WTC11 (cell line): ENCODE measurements around the gene PRXL2C.
"Not testable (repeated sequence)": the region's sequence is repeated elsewhere in the genome, so short reads cannot be mapped to it uniquely, and the experiment has no call there.

Experiments used
- ETV6 ChIP-seq: sonication (generic); formaldehyde crosslinking; IDR thresholded peaks from 2 replicates; pipeline ENCODE4 v1.8.1; 2022; ENCODE audit warnings: mild to moderate bottlenecking, missing genetic modification reagents
- JUN ChIP-seq: sonication (generic); formaldehyde crosslinking; IDR thresholded peaks from 2 replicates; pipeline ENCODE4 v1.8.0; 2023; ENCODE audit warnings: mild to moderate bottlenecking, missing genetic modification reagents
- NFYB ChIP-seq: sonication (generic); formaldehyde crosslinking; conservative IDR thresholded peaks from 2 replicates; pipeline ENCODE4 v1.8.0; 2022; ENCODE audit warnings: low read depth, missing genetic modification reagents
- ZNF121 ChIP-seq: sonication (generic); formaldehyde crosslinking; IDR thresholded peaks from 2 replicates; pipeline ENCODE4 v1.8.0; 2023; ENCODE audit warnings: missing genetic modification reagents
- TF ChIP-seq, protein P1 (sequence below): fragments of 200-600 bp; IDR thresholded peaks from 2 replicates; pipeline ENCODE4 v1.8.0; 2022; ENCODE audit warnings: antibody characterized with exemption
- TF ChIP-seq, protein P2 (sequence below): sonication (generic); formaldehyde crosslinking; IDR thresholded peaks from 2 replicates; pipeline ENCODE4 v1.8.1; 2022; ENCODE audit warnings: low read depth, missing genetic modification reagents, borderline replicate concordance
- TF ChIP-seq, protein P3 (sequence below): sonication (generic); formaldehyde crosslinking; IDR thresholded peaks from 2 replicates; pipeline ENCODE4 v1.8.0; 2022; ENCODE audit warnings: mild to moderate bottlenecking, missing genetic modification reagents

DNA sequence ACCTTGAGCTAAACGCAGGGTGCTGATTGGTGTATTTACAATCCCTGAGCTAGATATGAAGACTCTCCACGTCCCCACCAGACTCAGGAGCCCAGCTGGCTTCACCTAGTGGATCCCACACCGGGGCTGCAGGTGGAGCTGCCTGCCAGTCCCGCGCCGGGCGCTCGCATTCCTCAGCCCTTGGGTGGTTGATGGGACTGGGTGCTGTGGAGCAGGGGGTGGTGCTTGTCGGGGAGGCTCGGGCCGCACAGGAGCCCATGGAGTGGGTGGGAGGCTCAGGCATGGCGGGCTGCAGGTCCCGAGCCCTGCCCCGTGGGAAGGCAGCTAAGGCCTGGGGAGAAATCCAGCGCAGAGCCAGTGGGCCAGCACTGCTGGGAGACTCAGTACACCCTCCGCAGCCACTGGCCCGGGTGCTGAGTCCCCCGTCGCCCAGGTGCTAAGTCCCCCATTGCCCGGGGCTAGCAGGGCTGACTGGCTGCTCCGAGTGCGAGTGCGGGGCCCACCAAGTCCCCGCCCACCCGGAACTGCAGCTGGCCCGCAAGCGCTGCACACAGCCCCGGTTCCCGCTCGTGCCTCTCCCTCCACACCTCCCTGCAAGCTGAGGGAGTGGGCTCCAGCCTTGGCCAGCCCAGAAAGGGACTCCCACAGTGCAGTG lies 45.7 kb upstream of the PRXL2C start:
- TF ChIP-seq, protein P1, sequence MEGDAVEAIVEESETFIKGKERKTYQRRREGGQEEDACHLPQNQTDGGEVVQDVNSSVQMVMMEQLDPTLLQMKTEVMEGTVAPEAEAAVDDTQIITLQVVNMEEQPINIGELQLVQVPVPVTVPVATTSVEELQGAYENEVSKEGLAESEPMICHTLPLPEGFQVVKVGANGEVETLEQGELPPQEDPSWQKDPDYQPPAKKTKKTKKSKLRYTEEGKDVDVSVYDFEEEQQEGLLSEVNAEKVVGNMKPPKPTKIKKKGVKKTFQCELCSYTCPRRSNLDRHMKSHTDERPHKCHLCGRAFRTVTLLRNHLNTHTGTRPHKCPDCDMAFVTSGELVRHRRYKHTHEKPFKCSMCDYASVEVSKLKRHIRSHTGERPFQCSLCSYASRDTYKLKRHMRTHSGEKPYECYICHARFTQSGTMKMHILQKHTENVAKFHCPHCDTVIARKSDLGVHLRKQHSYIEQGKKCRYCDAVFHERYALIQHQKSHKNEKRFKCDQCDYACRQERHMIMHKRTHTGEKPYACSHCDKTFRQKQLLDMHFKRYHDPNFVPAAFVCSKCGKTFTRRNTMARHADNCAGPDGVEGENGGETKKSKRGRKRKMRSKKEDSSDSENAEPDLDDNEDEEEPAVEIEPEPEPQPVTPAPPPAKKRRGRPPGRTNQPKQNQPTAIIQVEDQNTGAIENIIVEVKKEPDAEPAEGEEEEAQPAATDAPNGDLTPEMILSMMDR = not testable (repeated sequence)
- not testable (repeated sequence) for TF ChIP-seq ETV6 (CRISPR knock-in tag); ZNF121 (CRISPR knock-in tag); JUN; NFYB (CRISPR knock-in tag)
- TF ChIP-seq, protein P2, sequence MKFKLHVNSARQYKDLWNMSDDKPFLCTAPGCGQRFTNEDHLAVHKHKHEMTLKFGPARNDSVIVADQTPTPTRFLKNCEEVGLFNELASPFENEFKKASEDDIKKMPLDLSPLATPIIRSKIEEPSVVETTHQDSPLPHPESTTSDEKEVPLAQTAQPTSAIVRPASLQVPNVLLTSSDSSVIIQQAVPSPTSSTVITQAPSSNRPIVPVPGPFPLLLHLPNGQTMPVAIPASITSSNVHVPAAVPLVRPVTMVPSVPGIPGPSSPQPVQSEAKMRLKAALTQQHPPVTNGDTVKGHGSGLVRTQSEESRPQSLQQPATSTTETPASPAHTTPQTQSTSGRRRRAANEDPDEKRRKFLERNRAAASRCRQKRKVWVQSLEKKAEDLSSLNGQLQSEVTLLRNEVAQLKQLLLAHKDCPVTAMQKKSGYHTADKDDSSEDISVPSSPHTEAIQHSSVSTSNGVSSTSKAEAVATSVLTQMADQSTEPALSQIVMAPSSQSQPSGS (CRISPR knock-in tag) = not testable (repeated sequence)
- TF ChIP-seq, protein P3, sequence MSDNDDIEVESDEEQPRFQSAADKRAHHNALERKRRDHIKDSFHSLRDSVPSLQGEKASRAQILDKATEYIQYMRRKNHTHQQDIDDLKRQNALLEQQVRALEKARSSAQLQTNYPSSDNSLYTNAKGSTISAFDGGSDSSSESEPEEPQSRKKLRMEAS = not testable (repeated sequence)
